Glutamatergic neuron (in vitro differentiated cells): ENCODE data around the gene GMIP. TPM values are rescaled to one million over a fixed set of nuclear protein-coding genes. Genes with fewer than 3 reads are reported as not detected.
A peak's percentile ranks its signal among the peaks of the same experiment; 100 is the strongest.
"Not testable (repeated sequence)": the region's sequence is repeated elsewhere in the genome, so short reads cannot be mapped to it uniquely, and the experiment has no call there.

ENCODE experiments used
- DNase-seq: peaks from one replicate; pipeline ENCODE4 v3.0.0; 2022
- H3K27ac Mint-ChIP-seq: one replicate; pipeline ENCODE4 v1.8.0; 2020; ENCODE audit warnings: mild to moderate bottlenecking, mixed read lengths, inconsistent platforms; ENCODE audit not compliant: unreplicated experiment
- H3K27me3 Mint-ChIP-seq: one replicate; pipeline ENCODE4 v1.8.0; 2020; ENCODE audit warnings: mild to moderate bottlenecking, moderate library complexity, mixed read lengths, inconsistent platforms; ENCODE audit not compliant: unreplicated experiment
- H3K36me3 Mint-ChIP-seq: one replicate; pipeline ENCODE4 v1.8.0; 2020; ENCODE audit warnings: mild to moderate bottlenecking, mixed read lengths, inconsistent platforms; ENCODE audit not compliant: unreplicated experiment
- H3K4me1 Mint-ChIP-seq: one replicate; pipeline ENCODE4 v1.8.0; 2020; ENCODE audit warnings: mild to moderate bottlenecking, low read depth, mixed read lengths, inconsistent platforms; ENCODE audit not compliant: unreplicated experiment
- H3K4me3 Mint-ChIP-seq: one replicate; pipeline ENCODE4 v1.8.0; 2020; ENCODE audit warnings: mild to moderate bottlenecking, mixed read lengths, inconsistent platforms; ENCODE audit not compliant: unreplicated experiment
- H3K9me3 Mint-ChIP-seq: one replicate; pipeline ENCODE4 v1.8.0; 2020; ENCODE audit warnings: mild to moderate bottlenecking, moderate library complexity, mixed read lengths, inconsistent platforms; ENCODE audit not compliant: unreplicated experiment
- total RNA-seq: library from RNA; stranded (reverse); fragmentation: NEBNext Ultra II Directional; extraction: Animal tissue kit (Norgen Biotek cat#: 25700); gene quantifications from one replicate; pipeline ENCODE4 v1.2.1, GENCODE V29; 2021; ENCODE audit not compliant: unreplicated experiment
- TF ChIP-seq, protein P1 (sequence below): fragments of 200-600 bp; sonication (generic); IDR thresholded peaks from one replicate; pipeline ENCODE4 v1.5.0; 2021; ENCODE audit not compliant: partially characterized antibody, unreplicated experiment

The GMIP gene
- total RNA-seq, 1 donor from 2014 or later = 204 TPM

DNA sequence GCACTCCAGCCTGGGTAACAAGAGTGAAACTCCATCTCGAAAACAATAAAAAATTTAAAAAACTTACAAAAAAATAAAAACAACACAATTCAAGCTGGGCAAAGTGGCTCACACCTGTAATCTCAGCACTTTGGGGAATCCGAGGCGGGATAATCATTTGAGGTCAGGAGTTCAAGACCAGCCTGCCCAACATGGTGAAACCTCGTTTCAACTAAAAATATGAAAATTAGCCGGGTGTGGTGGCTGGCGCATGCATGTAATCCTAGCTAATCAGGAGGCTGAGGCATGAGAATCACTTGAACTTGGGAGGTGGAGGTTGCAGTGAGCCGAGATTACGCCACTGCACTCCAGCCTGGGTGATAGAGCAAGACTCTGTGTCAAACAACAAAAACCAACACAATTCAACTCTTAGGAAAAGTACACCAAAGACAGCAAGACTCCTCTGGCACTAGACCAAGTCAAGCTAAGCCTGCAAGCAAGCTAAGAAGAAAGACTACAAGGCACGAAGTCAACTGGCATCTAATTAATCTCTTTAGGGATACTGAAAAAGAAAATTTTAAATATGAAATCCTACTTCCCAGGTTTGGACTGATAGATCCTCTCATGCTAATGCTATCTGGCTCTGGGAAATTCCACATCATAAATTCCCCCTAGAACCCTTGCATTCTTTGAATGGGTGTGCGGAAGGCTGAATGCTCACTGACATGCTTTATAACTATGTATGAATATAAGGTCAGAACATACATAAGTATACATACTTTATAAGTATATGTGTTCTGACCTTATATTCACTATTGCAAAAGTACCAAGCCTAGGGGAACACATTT lies 32.9 kb downstream of the GMIP start:
- Mint-ChIP-seq H3K4me3 (no peak overlapping the region), H3K36me3 (no peaks in the 10 kb centered on the region), H3K9me3 (peaks cover 4% of the 10 kb centered on the region), H3K4me1 (peaks cover 24% of the 10 kb centered on the region), H3K27me3 (peaks cover 8% of the 10 kb centered on the region), H3K27ac (no peak overlapping the region)
- TF ChIP-seq, protein P1, sequence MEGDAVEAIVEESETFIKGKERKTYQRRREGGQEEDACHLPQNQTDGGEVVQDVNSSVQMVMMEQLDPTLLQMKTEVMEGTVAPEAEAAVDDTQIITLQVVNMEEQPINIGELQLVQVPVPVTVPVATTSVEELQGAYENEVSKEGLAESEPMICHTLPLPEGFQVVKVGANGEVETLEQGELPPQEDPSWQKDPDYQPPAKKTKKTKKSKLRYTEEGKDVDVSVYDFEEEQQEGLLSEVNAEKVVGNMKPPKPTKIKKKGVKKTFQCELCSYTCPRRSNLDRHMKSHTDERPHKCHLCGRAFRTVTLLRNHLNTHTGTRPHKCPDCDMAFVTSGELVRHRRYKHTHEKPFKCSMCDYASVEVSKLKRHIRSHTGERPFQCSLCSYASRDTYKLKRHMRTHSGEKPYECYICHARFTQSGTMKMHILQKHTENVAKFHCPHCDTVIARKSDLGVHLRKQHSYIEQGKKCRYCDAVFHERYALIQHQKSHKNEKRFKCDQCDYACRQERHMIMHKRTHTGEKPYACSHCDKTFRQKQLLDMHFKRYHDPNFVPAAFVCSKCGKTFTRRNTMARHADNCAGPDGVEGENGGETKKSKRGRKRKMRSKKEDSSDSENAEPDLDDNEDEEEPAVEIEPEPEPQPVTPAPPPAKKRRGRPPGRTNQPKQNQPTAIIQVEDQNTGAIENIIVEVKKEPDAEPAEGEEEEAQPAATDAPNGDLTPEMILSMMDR = no peak
- no peak for DNase-seq

DNA sequence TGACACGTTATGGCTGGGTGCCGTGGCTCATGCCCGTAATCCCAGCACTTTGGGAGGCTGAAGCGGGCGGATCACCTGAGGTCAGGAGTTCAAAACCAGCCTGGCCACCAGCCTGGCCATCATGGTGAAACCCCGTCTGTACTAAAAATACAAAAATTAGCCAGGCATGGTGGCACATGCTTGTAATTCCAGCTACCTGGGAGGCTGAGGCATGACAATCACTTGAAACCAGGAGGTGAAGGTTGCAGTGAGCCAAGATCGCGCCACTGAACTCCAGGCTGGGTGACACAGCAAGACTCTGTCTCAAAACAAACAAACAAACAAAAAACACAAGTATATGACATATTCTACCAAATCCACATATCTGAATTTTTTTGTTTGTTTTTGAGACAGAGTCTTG lies 36.8 kb downstream of the GMIP start:
- H3K27me3 Mint-ChIP-seq, H3K36me3 Mint-ChIP-seq, H3K9me3 Mint-ChIP-seq, DNase-seq: not testable (repeated sequence)
- H3K4me3 Mint-ChIP-seq = peak overlapping the region; percentile 61
- peaks cover 21% of the 10 kb centered on the region for H3K4me1 Mint-ChIP-seq
- H3K27ac Mint-ChIP-seq = peak overlapping the region; percentile 97

DNA sequence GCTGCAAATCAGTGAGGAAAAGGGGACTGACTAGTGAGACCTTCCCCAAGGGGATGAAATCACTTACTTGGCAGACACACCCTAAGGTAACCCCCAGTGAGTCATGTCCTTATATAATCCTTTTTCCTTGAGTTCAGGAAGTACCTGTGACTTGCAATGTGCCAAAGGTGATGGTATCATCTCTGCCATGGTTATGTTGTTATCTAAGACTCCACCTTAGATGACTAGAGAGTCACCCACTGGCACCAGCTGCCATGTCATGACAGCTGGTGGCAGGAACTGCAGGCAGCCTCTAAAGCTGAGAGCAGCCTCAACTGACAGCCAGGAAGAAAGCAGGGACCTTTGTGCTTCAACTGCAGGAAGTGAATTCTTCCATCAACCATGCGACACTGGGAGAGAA lies 37.4 kb downstream of the GMIP start:
- Mint-ChIP-seq H3K27ac (peak overlapping the region; percentile 97), H3K27me3 (peaks cover 9% of the 10 kb centered on the region), H3K36me3 (no peaks in the 10 kb centered on the region), H3K9me3 (peaks cover 5% of the 10 kb centered on the region), H3K4me1 (peaks cover 21% of the 10 kb centered on the region), H3K4me3 (peak overlapping the region; percentile 61)
- DNase-seq = peak; percentile 40
- TF ChIP-seq, protein P1 = no peak

DNA sequence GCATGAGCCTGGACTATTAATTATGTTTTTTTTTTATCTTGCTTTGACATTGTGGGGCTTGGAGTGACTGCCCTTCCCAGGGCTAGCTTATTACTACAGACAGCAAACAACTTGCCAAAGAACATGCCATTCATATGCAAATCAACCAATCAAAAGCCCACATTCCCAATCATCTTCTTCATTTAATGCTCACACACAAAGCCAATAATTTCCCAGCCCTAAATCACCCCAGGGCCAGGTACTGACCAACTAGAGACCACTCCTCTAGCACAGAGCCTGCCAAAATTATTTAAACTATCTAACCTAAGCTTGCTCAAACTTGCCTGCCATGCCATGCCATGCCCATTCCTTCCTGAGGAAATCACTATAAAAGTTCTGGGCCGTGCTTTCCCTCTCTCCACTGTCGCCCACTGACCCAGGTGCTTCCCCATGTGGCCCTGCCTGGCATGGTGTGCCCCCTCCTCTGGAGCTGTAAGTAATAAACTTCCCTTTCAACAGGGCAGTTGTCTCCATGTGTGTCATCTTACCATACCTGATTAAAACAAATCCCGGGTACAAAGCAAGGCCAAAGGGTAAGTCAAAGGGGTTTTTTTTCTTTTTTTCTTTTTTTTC lies 40.6 kb downstream of the GMIP start:
- H3K9me3 Mint-ChIP-seq = peaks cover 5% of the 10 kb centered on the region
- TF ChIP-seq, protein P1 = no peak
- no peak for DNase-seq
- H3K4me3 Mint-ChIP-seq = no peak overlapping the region
- peaks cover 13% of the 10 kb centered on the region for H3K4me1 Mint-ChIP-seq
- no peak overlapping the region for H3K27ac Mint-ChIP-seq
- H3K27me3 Mint-ChIP-seq = peaks cover 10% of the 10 kb centered on the region
- H3K36me3 Mint-ChIP-seq = peaks cover 1% of the 10 kb centered on the region

DNA sequence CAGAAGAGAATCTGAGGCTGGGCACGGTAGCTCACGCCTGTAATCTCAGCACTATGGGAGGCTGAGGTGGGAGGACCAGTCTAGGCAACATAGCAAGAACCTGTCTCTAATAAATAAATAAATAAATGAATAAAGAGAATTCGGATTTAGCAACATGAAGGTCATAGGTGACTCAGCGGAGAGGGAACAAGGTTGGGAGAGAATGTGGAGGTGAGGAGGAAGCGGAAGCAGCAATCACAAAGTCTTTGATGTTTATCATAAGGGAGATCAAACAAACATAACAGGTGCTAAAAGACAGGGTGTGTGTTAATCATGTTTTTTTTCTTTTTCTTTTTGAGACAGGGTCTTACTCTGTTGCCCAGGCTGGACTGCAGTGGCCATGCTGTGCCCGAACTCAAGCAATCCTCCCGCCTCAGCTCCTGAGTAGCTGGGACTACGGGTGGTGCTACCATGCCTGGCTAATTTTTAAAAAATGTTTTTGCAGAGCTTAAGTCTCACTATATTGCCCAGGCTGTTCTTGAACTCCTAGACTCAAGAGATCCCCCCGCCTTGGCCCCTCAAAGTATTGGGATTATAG lies 41.2 kb downstream of the GMIP start:
- TF ChIP-seq, protein P1 = no peak
- peaks cover 5% of the 10 kb centered on the region for H3K9me3 Mint-ChIP-seq
- peaks cover 7% of the 10 kb centered on the region for H3K36me3 Mint-ChIP-seq
- H3K4me1 Mint-ChIP-seq = peaks cover 13% of the 10 kb centered on the region
- peaks cover 10% of the 10 kb centered on the region for H3K27me3 Mint-ChIP-seq
- no peak overlapping the region for H3K4me3 Mint-ChIP-seq
- no peak for DNase-seq
- no peak overlapping the region for H3K27ac Mint-ChIP-seq
